ENCODE results near the gene PAPLN.
A peak's percentile ranks its signal among the peaks of the same experiment; 100 is the strongest.

The PAPLN gene

GRCh38 chr14:73267474-73267873, 30.2 kb downstream of the PAPLN start:
- no peak overlapping the region for H3K4me3 ChIP-seq (ENCODE audit: low read length)
- DNase-seq (ENCODE audit: low read depth, low spot score), result no peak
- no peak overlapping the region for H3K27ac ChIP-seq (ENCODE audit: low read length)
- H3K36me3 ChIP-seq (ENCODE audit: control insufficient read depth, insufficient read depth, low read length), result no peaks in the 10 kb centered on the region
- WGBS (ENCODE audit: insufficient coverage, insufficient read length), result no CpG with 5 or more reads among the region's 6 CpGs
- no peaks in the 10 kb centered on the region; the same call in 1 of the 2 replicates for H3K4me1 ChIP-seq (ENCODE audit: control insufficient read depth, insufficient read depth, low read length)
- H3K9me3 ChIP-seq (ENCODE audit: control insufficient read depth, insufficient read depth, low read length), result no peaks in the 10 kb centered on the region; the same call in 1 of the 2 replicates
- H3K27me3 ChIP-seq (ENCODE audit: control insufficient read depth, insufficient read depth, low read length), result no peaks in the 10 kb centered on the region

- Histone ChIP-seq H3K27me3 (ENCODE audit: control insufficient read depth, insufficient read depth, low read length) (no peaks in the 10 kb centered on the region), H3K27ac (ENCODE audit: low read length) (no peak overlapping the region), H3K9me3 (ENCODE audit: control insufficient read depth, insufficient read depth, low read length) (no peaks in the 10 kb centered on the region; the same call in 1 of the 2 replicates), H3K4me3 (ENCODE audit: low read length) (peak overlapping the region; percentile 3; the same call in 1 of the 2 replicates), H3K36me3 (ENCODE audit: control insufficient read depth, insufficient read depth, low read length) (no peaks in the 10 kb centered on the region), H3K4me1 (ENCODE audit: control insufficient read depth, insufficient read depth, low read length) (no peaks in the 10 kb centered on the region; the same call in 1 of the 2 replicates)
- DNase-seq (ENCODE audit: low read depth, low spot score), result no peak
- no CpG with 5 or more reads among the region's 48 CpGs for WGBS (ENCODE audit: insufficient coverage, insufficient read length)
These were observed 32.6 kb downstream of the PAPLN start for GRCh38 chr14:73269729-73270531.

GRCh38 chr14:73272393-73272792, 35.1 kb downstream of the PAPLN start:
- H3K27ac ChIP-seq (ENCODE audit: low read length), result no peak overlapping the region
- H3K4me3 ChIP-seq (ENCODE audit: low read length), result no peak overlapping the region
- H3K9me3 ChIP-seq (ENCODE audit: control insufficient read depth, insufficient read depth, low read length), result no peaks in the 10 kb centered on the region; the same call in 1 of the 2 replicates
- no peaks in the 10 kb centered on the region; the same call in 1 of the 2 replicates for H3K4me1 ChIP-seq (ENCODE audit: control insufficient read depth, insufficient read depth, low read length)
- H3K27me3 ChIP-seq (ENCODE audit: control insufficient read depth, insufficient read depth, low read length), result no peaks in the 10 kb centered on the region
- whole genome bisulfite sequencing (ENCODE audit: insufficient coverage, insufficient read length), result no CpG with 5 or more reads among the region's 6 CpGs
- DNase-seq (ENCODE audit: low read depth, low spot score), result no peak
- peaks cover 7% of the 10 kb centered on the region for H3K36me3 ChIP-seq (ENCODE audit: control insufficient read depth, insufficient read depth, low read length)

GRCh38 chr14:73273799-73274198, 36.5 kb downstream of the PAPLN start:
- no peaks in the 10 kb centered on the region; the same call in 1 of the 2 replicates for H3K4me1 ChIP-seq (ENCODE audit: control insufficient read depth, insufficient read depth, low read length)
- no peak overlapping the region for H3K27ac ChIP-seq (ENCODE audit: low read length)
- H3K9me3 ChIP-seq (ENCODE audit: control insufficient read depth, insufficient read depth, low read length), result no peaks in the 10 kb centered on the region; the same call in 1 of the 2 replicates
- no CpG with 5 or more reads among the region's 4 CpGs for WGBS (ENCODE audit: insufficient coverage, insufficient read length)
- no peaks in the 10 kb centered on the region for H3K27me3 ChIP-seq (ENCODE audit: control insufficient read depth, insufficient read depth, low read length)
- H3K4me3 ChIP-seq (ENCODE audit: low read length), result no peak overlapping the region
- peaks cover 8% of the 10 kb centered on the region for H3K36me3 ChIP-seq (ENCODE audit: control insufficient read depth, insufficient read depth, low read length)
- DNase-seq (ENCODE audit: low read depth, low spot score), result no peak

- H3K27me3 ChIP-seq (ENCODE audit: control insufficient read depth, insufficient read depth, low read length), result no peaks in the 10 kb centered on the region
- WGBS (ENCODE audit: insufficient coverage, insufficient read length), result no CpG with 5 or more reads among the region's 7 CpGs
- peaks cover 10% of the 10 kb centered on the region for H3K36me3 ChIP-seq (ENCODE audit: control insufficient read depth, insufficient read depth, low read length)
These were observed 39.5 kb downstream of the PAPLN start for GRCh38 chr14:73276836-73277235.

GRCh38 chr14:73277376-73277775, 40.1 kb downstream of the PAPLN start:
- no CpG with 5 or more reads among the region's 2 CpGs for WGBS (ENCODE audit: insufficient coverage, insufficient read length)
- no peak for DNase-seq (ENCODE audit: low read depth, low spot score)
- no peaks in the 10 kb centered on the region; the same call in 1 of the 2 replicates for H3K9me3 ChIP-seq (ENCODE audit: control insufficient read depth, insufficient read depth, low read length)
- no peak overlapping the region for H3K27ac ChIP-seq (ENCODE audit: low read length)
- peaks cover 14% of the 10 kb centered on the region for H3K36me3 ChIP-seq (ENCODE audit: control insufficient read depth, insufficient read depth, low read length)
- no peaks in the 10 kb centered on the region for H3K27me3 ChIP-seq (ENCODE audit: control insufficient read depth, insufficient read depth, low read length)
- H3K4me1 ChIP-seq (ENCODE audit: control insufficient read depth, insufficient read depth, low read length), result no peaks in the 10 kb centered on the region; the same call in 1 of the 2 replicates
- no peak overlapping the region for H3K4me3 ChIP-seq (ENCODE audit: low read length)

More at GRCh38 chr14:73276836-73277235, 39.5 kb downstream of the PAPLN start:
- H3K9me3 ChIP-seq (ENCODE audit: control insufficient read depth, insufficient read depth, low read length), result no peaks in the 10 kb centered on the region; the same call in 1 of the 2 replicates
- no peak overlapping the region for H3K4me3 ChIP-seq (ENCODE audit: low read length)
- no peaks in the 10 kb centered on the region; the same call in 1 of the 2 replicates for H3K4me1 ChIP-seq (ENCODE audit: control insufficient read depth, insufficient read depth, low read length)
- H3K27ac ChIP-seq (ENCODE audit: low read length), result no peak overlapping the region
- DNase-seq (ENCODE audit: low read depth, low spot score), result no peak

GRCh38 chr14:73280903-73281302, 43.6 kb downstream of the PAPLN start:
- Histone ChIP-seq H3K36me3 (ENCODE audit: control insufficient read depth, insufficient read depth, low read length) (peaks cover 14% of the 10 kb centered on the region), H3K4me1 (ENCODE audit: control insufficient read depth, insufficient read depth, low read length) (peaks cover 7% of the 10 kb centered on the region; the same call in 1 of the 2 replicates), H3K27me3 (ENCODE audit: control insufficient read depth, insufficient read depth, low read length) (no peaks in the 10 kb centered on the region), H3K4me3 (ENCODE audit: low read length) (no peak overlapping the region), H3K27ac (ENCODE audit: low read length) (no peak overlapping the region), H3K9me3 (ENCODE audit: control insufficient read depth, insufficient read depth, low read length) (no peaks in the 10 kb centered on the region)
- no CpG with 5 or more reads among the region's 5 CpGs for WGBS (ENCODE audit: insufficient coverage, insufficient read length)
- no peak for DNase-seq (ENCODE audit: low read depth, low spot score)

- DNase-seq (ENCODE audit: low read depth, low spot score), result no peak
- no CpG with 5 or more reads among the region's 12 CpGs for WGBS (ENCODE audit: insufficient coverage, insufficient read length)
These were observed 46.5 kb downstream of the PAPLN start for GRCh38 chr14:73283608-73284379.

GRCh38 chr14:73285979-73286378, 48.7 kb downstream of the PAPLN start:
- Histone ChIP-seq H3K27me3 (ENCODE audit: control insufficient read depth, insufficient read depth, low read length) (no peaks in the 10 kb centered on the region), H3K27ac (ENCODE audit: low read length) (no peak overlapping the region), H3K9me3 (ENCODE audit: control insufficient read depth, insufficient read depth, low read length) (no peaks in the 10 kb centered on the region), H3K4me1 (ENCODE audit: control insufficient read depth, insufficient read depth, low read length) (peaks cover 7% of the 10 kb centered on the region; the same call in 1 of the 2 replicates), H3K36me3 (ENCODE audit: control insufficient read depth, insufficient read depth, low read length) (peaks cover 3% of the 10 kb centered on the region; the same call in 1 of the 2 replicates), H3K4me3 (ENCODE audit: low read length) (no peak overlapping the region)
- no CpG with 5 or more reads among the region's 1 CpG for WGBS (ENCODE audit: insufficient coverage, insufficient read length)
- DNase-seq (ENCODE audit: low read depth, low spot score), result no peak

More at GRCh38 chr14:73283608-73284379, 46.5 kb downstream of the PAPLN start:
- peaks cover 7% of the 10 kb centered on the region; the same call in 1 of the 2 replicates for H3K4me1 ChIP-seq (ENCODE audit: control insufficient read depth, insufficient read depth, low read length)
- H3K4me3 ChIP-seq (ENCODE audit: low read length), result no peak overlapping the region
- H3K9me3 ChIP-seq (ENCODE audit: control insufficient read depth, insufficient read depth, low read length), result no peaks in the 10 kb centered on the region
- peaks cover 5% of the 10 kb centered on the region; the same call in 1 of the 2 replicates for H3K36me3 ChIP-seq (ENCODE audit: control insufficient read depth, insufficient read depth, low read length)
- H3K27me3 ChIP-seq (ENCODE audit: control insufficient read depth, insufficient read depth, low read length), result no peaks in the 10 kb centered on the region
- no peak overlapping the region for H3K27ac ChIP-seq (ENCODE audit: low read length)

- Histone ChIP-seq H3K9me3 (ENCODE audit: control insufficient read depth, insufficient read depth, low read length) (no peaks in the 10 kb centered on the region), H3K27ac (ENCODE audit: low read length) (no peak overlapping the region), H3K4me3 (ENCODE audit: low read length) (no peak overlapping the region), H3K4me1 (ENCODE audit: control insufficient read depth, insufficient read depth, low read length) (peaks cover 7% of the 10 kb centered on the region; the same call in 1 of the 2 replicates), H3K27me3 (ENCODE audit: control insufficient read depth, insufficient read depth, low read length) (no peaks in the 10 kb centered on the region), H3K36me3 (ENCODE audit: control insufficient read depth, insufficient read depth, low read length) (peaks cover 3% of the 10 kb centered on the region; the same call in 1 of the 2 replicates)
- no peak for DNase-seq (ENCODE audit: low read depth, low spot score)
- WGBS (ENCODE audit: insufficient coverage, insufficient read length), result no CpG with 5 or more reads among the region's 2 CpGs
These were observed 49.3 kb downstream of the PAPLN start for GRCh38 chr14:73286598-73286997.
